Ishikawa (cell line): Measurements from ENCODE around the gene FBXO8.

ENCODE experiments used
- CREB1 ChIP-seq: IDR thresholded peaks from 2 replicates; pipeline ENCODE4 v1.6.1; 2012; ENCODE audit warnings: low read depth
- EP300 ChIP-seq: IDR thresholded peaks from 2 replicates; pipeline ENCODE4 v1.6.1; 2012; ENCODE audit warnings: borderline replicate concordance
- REST ChIP-seq: IDR thresholded peaks from 2 replicates; pipeline ENCODE4 v1.6.1; 2012; ENCODE audit warnings: low read depth, mild to moderate bottlenecking
- TAF1 ChIP-seq: IDR thresholded peaks from 2 replicates; pipeline ENCODE4 v1.6.1; 2012; ENCODE audit warnings: low read depth, mild to moderate bottlenecking
- TCF12 ChIP-seq: IDR thresholded peaks from 2 replicates; pipeline ENCODE4 v1.6.1; 2012; ENCODE audit warnings: low read depth
- TEAD4 ChIP-seq: IDR thresholded peaks from 2 replicates; pipeline ENCODE4 v1.6.1; 2012

GRCh38 chr4:174192943-174193342 lies 90.5 kb downstream of the FBXO8 start:
- TF ChIP-seq TEAD4 = no peak
- no peak for TF ChIP-seq TAF1
- TF ChIP-seq REST = no peak
- TF ChIP-seq CREB1 = no peak
- TF ChIP-seq TCF12 = no peak
- no peak for TF ChIP-seq EP300
